Stimulated activated CD8-positive, alpha-beta memory T cell treated with anti-CD3 and anti-CD28 coated beads, Interleukin-7, amount 100 ng/mL, for 24 hours (primary cell): ENCODE data around the gene ZNF90.
A peak's percentile ranks its signal among the peaks of the same experiment; 100 is the strongest.
"Not testable (repeated sequence)": the region's sequence is repeated elsewhere in the genome, so short reads cannot be mapped to it uniquely, and the experiment has no call there.

Experiments used
- DNase-seq: peaks from one replicate; pipeline ENCODE4 v3.0.0-alpha.2; 2020; ENCODE audit warnings: low read depth

ZNF90 gene

DNA sequence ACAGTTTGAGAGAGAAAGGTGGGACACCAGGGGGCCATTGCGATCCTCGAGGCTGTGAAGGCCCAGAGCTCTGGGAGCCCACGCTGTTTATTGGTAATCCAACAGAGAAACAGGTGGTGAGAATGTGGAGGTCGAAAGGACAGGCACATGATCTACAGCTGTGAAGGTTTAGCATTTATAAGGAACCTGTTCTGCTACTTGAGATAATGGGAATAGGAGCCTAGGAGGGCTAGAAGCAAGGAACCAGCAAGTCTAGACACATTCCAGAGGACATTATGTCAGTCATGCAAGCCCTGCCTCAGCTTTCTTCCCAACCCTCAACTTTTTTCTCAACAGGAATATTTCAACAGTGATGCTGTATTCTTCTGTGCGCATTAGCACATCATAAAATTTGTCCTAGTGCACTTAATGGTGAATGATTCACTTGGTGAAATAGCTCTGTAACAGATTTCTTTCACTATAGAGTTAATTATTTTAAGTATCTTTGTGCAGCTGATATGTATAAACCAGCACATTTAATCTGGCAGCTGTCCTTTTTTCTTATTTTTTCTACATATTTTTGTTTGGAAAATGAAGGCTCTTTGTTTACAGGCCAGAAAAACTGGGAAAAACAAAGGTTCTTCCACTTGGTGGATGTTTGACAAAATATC, 25.4 kb downstream of the ZNF90 start:
- DNase-seq = no peak

- DNase-seq = no peak
Measured at GRCh38 chr19:20107301-20107700, 29.5 kb downstream of the ZNF90 start.

GRCh38 chr19:20118064-20118839, 40.5 kb downstream of the ZNF90 start:
- not testable (repeated sequence) for DNase-seq

DNA sequence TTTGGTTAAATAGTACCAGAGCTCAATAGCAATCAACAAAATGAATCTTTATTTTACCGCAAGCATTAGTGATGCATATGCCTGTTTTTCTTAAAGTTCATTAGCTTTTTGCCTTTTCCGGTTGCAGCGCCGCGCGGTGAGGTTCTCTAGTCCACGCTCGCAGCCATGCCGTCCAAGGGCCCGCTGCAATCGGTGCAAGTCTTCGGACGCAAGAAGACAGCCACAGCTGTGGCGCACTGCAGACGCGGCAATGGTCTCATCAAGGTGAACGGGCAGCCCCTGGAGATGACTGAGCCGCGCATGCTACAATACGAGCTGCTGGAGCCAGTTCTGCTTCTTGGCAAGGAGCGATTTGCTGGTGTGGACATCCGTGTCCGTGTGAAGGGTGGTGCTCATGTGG, 47.1 kb downstream of the ZNF90 start:
- DNase-seq = no peak

GRCh38 chr19:20132933-20133332, 55.1 kb downstream of the ZNF90 start:
- DNase-seq = not testable (repeated sequence)

DNA sequence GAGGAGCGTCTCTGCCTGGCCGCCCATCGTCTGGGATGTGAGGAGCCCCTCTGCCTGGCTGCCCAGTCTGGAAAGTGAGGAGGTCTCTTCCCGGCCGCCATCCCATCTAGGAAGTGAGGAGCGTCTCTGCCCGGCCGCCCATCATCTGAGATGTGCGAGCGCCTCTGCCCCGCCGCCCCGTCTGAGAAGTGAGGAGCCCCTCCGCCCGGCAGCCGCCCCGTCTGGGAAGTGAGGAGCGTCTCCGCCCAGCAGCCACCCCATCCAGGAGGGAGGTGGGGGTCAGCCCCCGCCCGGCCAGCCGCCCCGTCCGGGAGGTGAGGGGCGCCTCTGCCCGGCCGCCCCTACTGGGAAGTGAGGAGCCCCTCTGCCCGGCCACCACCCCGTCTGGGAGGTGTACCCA, 59.9 kb downstream of the ZNF90 start:
- DNase-seq = not testable (repeated sequence)

DNA sequence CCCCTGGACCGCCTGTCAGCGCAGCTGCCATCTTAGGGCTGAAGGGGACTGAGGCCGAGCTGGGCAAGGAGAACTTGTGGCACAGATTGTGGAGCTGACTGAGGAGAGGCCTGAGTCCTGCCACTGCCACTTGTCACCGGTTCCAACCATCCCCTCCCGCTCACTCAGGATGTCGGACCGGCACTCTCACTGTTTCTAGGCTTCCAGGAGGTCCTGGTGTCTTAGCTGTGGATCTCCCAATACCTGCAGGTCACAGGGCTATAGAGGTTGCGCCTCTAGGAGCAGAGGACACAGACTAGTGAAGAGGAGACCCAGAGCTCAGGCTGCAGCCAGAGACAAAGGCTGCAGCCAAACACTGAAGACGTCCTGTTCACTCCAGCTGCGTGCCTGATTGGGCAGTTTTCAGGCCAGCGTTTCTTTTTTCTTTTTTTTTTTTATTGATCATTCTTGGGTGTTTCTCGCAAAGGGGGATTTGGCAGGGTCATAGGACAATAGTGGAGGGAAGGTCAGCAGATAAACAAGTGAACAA, 73.9 kb downstream of the ZNF90 start:
- no peak for DNase-seq

- DNase-seq = not testable (repeated sequence)
Measured at GRCh38 chr19:20152506-20152905, 74.7 kb downstream of the ZNF90 start.

- DNase-seq = no peak
Measured at GRCh38 chr19:20153281-20153680, 75.5 kb downstream of the ZNF90 start.

- no peak for DNase-seq
Measured at GRCh38 chr19:20154636-20155035, 76.8 kb downstream of the ZNF90 start.

- no peak for DNase-seq
Measured at GRCh38 chr19:20162821-20163220, 85.0 kb downstream of the ZNF90 start.

DNA sequence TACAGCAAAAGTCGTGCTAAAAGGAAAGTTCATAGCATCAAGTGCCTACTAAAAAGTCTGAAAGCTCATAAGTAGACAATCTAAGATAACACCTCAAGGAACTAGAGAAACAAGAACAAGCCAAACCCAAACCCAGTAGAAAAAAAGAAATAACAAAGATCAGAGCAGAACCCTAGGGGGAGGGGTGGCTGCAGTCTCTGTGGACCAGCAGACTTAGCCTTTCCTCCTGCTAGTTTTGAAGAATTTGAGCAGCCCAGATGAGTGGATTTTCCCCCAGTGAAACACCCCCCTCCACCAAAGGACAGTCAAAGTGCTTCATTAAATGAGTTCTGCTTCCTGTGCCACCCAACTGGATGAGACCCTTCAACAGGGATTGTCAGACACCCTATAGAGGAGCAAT, 86.7 kb downstream of the ZNF90 start:
- DNase-seq = no peak

DNA sequence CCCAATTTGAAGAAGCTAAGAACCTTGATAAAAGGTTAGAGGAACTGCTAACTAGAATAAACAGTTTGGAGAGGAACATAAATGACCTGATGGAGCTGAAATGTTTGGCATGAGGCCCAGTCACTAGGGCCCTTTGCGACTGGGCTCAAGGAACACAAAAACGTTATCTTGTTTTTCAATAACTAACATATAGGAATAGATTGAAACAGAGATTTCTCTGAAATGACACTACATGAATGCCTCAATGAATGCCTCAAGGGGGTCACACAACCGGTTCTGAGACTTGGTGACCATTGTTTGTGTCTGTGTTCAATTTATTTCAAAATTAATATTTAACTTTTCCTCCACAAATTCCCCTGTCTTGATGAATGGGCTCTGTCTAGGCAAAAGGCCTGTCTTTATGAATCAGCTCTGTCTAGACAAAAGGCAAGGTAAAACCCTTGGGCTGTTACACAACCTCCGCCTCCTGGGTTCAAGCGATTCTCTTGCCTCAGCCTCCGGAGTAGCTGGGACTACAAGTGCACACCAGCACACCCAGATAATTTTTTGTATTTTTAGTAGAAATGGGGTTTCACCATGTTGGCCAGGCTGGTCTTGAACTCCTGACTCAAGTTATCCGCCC, 88.3 kb downstream of the ZNF90 start:
- no peak for DNase-seq

- peak; percentile 70 for DNase-seq
Measured at GRCh38 chr19:20167020-20167644, 89.3 kb downstream of the ZNF90 start, which contains the start of gene ZNF486. ZNF486 (plus strand) TSS chr19:20167214; CDS start chr19:20167331, 117 bp downstream.

GRCh38 chr19:20167651-20168122, 89.9 kb downstream of the ZNF90 start:
- no peak for DNase-seq
